ENCODE results near the gene SFXN1.
"Not testable (repeated sequence)": the region's sequence is repeated elsewhere in the genome, so short reads cannot be mapped to it uniquely, and the experiment has no call there.

Gene SFXN1

DNA sequence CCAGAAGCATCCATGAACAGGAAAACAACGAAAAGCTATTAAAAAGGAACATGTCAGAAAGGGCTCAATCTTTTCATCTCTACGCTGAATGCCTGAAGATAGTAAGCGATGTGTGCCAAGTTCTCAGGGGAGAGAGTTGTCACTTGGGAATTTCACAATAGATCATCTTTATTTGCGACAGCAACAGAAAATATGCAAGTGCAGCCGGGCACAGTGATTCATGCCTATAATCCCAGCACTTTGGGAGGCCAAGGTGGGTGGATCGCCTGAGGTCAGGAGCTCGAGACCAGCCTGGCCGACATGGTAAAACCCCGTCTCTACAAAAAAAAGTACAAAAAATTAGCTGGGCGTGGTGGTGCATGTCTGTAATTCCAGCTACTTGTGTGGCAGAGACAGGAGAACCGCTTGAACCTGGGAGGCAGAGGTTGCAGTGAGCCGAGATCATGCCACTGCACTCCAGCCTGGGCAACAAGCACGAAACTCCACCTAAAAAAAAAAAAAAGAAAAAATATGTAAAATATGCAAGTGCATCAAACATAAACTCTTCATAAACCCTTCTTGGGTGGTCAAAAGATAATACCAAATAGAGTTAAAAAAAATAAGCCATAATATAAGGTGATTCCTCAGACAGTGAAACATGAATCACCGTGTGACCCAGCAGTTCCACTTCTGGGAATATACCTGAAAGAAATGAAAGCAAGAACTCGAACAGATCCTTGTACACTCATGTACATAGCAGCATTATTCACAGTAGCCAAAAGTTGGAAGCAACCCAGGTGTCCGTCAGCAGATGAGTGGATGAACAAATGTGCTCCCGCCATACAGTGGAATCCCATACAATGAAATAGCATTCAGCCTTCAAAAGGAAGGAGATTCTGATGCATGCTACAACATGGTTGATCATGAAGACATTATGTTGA, 16.2 kb downstream of the SFXN1 start:
- no peak for DNase-seq (ENCODE audit: low read depth in 2 of 2)

DNA sequence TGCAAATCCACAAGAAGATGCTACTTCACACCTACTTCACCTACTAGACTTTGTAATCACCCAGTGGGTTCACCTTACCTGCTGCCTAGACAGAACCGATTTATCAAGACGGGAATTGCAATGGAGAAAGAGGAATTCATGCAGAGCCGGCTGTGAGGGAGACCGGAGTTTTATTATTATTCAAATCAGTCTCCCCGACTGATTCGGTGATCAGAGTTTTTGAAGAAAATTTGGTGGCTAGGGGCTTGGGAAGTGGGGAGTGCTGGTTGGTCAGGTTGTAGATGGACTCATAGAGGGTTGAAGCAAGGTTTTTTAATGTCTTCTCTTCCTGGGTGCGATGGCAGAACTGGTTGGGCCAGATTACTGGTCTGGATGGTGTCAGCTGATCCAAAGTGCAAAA, 23.4 kb downstream of the SFXN1 start:
- no peak for DNase-seq (ENCODE audit: low read depth in 2 of 2)

DNA sequence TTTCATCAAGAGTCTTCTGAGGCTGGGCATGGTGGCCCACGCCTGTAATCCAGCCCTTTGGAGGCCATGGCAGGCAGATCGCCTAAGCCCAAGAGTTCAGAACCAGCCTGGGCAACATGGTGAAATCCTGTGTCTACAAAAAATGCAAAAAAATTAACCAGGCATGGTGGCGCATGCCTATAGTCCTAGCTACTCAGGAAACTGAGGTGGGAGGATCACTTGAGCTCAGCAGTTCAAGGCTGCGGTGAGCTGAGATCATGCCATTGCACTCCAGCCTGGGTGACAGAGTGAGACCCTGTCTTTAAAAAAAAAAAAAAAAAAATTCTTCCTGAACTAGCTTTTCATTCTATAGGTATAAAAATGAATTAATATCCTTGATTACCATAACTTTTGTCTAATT, 29.3 kb downstream of the SFXN1 start:
- DNase-seq (ENCODE audit: low read depth in 2 of 2): not testable (repeated sequence)

DNA sequence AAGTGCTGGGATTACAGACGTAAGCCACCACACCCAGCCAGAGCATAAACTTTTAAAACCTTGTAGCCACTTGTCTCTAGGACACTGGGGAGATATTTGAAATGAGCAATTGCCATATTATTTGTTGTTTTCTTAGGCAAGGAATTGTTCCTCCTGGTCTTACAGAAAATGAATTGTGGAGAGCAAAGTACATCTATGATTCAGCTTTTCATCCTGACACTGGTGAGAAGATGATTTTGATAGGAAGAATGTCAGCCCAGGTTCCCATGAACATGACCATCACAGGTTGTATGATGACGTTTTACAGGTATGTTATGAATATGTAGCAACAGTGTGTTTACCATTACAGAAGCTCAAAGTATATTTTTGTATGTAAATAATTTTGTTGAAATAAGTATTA, 30.5 kb downstream of the SFXN1 start:
- DNase-seq (ENCODE audit: low read depth in 2 of 2): no peak

DNA sequence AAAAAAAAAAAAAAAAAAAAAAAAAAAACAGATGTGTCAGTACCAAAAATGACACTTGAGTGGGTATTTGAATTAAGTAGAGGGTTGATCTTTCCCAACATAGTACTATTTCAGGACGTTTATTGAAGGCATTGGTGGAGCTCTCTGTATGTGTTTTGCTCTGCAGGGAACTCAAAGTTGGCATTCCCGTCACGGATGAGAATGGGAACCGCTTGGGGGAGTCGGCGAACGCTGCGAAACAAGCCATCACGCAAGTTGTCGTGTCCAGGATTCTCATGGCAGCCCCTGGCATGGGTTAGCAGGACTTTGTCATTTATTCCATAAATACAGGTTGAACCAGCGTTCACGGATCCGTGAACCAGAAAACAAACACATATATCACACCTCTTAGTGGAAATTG, 34.9 kb downstream of the SFXN1 start:
- no peak for DNase-seq (ENCODE audit: low read depth in 2 of 2)

DNA sequence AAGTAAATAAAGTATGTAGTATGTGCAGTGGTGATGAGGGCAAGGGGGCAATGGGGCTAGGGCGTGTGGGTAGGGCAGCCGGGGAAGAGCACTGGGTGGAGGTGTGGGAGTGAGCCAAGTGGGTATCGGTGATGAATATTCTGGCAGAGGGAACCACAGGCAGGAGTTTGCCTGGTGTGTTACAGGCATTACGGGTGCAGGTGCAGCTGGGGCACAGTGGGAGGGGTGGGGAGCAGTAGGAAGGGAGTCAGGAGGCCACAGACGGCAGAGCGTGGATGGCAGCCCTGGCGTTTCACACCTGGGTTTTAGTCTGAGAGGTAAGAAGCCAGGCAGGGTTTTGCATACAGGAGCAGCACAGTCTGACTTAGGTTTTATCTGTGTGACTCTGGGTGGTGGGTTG, 35.4 kb downstream of the SFXN1 start:
- DNase-seq (ENCODE audit: low read depth in 2 of 2): no peak

DNA sequence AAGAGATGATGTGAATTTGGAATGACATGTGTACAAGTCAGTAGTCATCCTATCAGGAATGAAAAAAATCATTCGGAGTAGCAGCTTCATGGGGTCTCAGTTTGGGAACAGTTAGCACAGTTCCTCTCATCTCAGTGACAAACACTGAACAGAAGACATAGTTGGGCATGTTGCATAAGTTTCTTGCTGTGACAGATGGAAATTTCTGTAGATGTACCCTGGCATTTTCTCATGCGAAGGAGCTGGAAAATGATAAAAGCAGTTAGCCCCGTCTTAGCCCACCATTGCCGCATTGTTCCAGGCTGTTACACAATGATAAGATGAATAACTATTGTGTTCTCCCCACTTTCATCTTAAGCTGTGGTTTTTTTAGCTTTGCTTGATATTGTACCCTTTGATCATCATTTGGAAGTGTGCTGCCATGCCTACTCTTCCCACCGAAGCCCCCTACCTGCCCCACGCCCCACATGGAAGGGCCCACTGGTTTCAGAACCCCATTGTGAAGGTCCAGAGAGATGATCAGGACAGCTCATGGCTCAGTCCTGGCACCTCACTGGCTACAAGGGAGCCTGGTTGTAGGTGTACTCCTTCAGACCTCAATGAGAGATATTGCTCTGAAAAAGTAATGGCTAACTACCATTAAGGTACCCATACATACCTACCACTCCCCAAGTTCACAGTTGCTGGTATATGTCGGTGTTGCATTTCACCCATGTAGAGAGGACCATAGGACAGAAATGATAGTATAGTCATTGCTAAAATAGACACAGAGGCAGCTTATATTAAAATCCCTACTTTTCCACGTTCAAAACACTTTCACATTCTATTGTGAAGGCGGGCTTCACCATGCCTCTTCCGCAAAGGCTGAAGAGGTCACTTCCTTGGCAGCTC, 38.8 kb downstream of the SFXN1 start:
- no peak for DNase-seq (ENCODE audit: low read depth in 2 of 2)

DNA sequence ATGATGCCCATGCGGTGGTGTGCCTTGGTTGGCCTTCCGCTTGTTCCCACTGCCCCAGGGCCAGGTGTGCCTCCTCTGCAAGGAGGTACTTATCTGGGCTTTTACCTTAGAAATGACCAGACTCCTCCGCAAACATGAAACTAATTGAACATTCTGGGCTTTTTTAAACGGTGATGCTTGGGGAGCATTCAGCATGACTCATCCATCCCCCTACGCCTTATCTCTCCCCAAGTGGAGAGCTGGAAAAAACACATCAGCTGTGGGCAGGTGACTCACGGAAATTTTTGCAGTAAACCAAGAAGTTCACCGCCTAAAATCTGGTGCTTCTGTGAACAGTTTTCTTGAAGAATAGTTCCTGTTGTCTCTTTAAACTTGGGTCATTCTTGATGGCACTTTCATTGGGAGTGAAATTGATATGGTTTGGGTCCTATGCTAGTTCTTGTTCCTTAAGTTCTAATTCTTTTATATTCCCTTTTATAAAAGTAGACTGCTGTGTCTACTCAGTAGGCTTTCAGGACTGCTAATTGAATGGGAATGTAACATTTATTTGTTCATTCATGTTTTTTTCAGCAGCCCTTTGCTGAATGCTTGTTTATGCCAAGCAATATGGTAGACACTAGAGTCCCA, 39.6 kb downstream of the SFXN1 start:
- peak; percentile 50 to 79 for DNase-seq (ENCODE audit: low read depth in 2 of 2)

DNA sequence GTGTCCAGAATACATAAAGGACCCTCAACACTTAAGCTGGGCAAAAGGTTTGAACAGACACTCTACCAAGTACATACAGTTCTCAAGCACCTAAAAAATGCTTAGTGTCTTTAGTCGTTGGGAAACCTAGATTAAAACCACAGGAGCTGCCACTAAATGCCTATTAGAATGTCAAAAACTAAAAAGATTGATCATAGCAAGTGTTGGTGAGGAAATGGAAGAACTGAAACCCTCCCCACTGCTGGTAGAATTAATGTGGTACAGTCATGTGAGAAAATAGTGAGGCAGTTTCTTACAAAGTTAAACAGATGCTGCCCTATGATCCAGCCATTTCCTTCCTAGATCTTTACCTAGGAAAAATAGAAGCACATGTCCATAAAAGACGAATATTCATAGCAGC, 40.6 kb downstream of the SFXN1 start:
- no peak for DNase-seq (ENCODE audit: low read depth in 2 of 2)

DNA sequence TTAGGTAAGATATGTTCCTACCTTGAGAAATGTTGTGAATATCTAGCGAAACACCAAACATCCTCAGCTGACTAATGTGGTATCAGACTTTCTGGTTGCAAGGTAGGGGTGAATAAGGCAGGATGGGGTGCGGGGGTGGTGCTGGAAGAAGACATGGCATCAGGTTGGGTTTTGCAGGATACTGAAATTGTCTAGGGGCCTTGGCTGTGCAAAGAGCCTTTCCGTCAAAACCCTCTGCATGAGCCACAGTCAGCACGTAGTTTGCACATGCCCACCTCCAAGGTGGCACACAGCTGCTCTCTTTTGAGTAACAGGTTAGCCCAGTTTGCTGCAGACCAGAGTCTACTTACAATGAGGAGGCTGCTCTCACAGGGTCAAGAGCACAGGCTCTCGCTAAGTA, 42.0 kb downstream of the SFXN1 start:
- DNase-seq (ENCODE audit: low read depth in 2 of 2): peak in 1 of 2 donors; percentile 46

DNA sequence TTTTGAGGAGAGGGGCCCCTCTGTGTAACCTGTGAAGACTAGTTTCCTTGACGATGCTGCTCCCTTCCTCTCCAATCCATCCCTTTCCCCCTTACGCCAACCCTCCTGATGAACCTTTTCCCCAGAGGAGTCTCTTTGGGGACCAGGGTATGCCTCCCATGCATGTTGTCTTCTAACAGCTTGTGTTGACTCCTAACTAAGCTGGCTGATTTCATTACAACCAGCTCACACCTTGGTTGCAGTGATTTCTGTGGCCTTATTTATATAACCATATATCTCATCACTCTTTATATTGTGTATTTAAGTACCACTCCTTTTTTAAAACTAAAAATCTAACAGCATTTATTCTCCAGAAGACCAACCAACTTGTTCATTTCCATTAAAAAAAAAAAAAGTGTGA, 42.5 kb downstream of the SFXN1 start:
- no peak for DNase-seq (ENCODE audit: low read depth in 2 of 2)

DNA sequence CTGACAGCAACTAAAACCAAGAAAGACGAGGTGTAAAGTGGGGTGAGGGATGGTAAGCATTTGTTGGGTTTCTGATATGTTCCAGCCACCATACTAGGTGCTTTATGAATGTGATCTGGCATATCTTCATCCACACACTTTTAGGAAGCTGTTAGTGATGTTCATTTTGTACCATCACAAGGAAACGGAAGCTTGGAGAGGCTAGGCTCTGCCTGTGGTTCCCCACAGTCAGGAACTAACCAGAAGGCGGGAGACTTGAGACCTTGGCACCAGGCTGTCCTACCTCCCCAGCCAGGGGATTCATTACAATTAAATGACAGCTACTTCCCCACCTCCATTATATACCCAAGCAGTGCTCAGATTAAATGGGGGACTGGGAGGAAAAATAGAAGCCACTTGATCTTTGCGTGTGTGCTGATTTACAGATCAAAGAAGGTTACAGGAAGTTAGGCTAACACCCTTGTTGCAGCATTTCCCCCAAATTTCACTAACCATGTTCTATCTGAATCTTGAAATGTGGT, 43.0 kb downstream of the SFXN1 start:
- DNase-seq (ENCODE audit: low read depth in 2 of 2): no peak

DNA sequence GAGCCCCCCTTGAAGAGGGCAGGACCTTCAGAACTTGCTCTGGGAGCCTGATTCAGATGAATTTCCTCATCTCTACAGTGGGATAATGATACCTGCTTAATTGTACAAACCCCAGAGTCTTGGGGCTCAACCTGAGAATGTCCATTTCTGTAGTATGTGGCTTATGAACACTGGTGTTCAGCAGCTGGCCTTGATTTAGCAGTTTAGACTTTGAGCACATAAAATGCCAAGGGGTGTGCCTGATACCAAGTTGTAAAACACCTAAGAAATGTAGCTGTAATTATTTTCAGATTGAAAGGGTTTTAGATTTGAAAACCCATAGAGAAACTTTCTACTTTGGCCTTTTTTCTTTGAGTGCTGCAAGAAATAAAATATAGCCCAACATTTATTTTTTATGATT, 44.9 kb downstream of the SFXN1 start:
- DNase-seq (ENCODE audit: low read depth in 2 of 2): no peak

DNA sequence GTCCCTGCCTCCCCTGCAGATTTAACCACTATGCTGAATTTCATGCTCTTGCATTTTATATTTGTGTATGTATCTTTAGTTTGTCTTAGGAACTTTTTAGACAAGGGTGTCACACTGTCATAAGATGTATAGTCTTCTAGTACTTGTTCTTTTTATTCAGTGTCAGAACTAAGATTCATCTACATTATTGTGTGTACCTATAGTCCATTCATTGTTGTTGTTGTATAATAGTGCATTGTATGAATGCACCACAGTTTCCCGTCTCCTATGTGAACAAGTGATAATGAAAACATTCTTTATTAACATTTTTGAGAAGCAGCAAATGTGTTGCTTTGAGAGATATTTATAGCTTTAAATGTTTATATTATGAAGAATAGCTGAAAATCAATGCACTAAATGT, 45.9 kb downstream of the SFXN1 start:
- DNase-seq (ENCODE audit: low read depth in 2 of 2): no peak

DNA sequence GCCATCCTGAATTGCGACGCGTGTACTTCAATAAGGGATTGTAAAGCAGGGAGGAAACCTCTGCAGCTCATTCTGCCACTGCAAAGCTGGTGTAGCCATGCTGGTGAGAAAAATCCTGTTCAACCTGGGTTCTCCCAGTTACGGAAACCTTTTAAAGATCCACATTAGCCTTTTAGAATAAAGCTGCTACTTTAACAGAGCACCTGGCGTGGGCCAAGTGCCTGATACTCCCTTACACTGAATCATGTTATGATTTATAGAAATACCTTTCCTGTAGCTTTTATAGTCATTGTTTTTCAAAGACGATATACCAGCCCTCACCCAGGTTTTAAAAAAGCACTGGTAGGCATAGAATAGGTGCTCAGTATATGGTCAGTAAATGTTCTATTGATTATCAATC, 48.3 kb downstream of the SFXN1 start:
- DNase-seq (ENCODE audit: low read depth in 2 of 2): no peak

DNA sequence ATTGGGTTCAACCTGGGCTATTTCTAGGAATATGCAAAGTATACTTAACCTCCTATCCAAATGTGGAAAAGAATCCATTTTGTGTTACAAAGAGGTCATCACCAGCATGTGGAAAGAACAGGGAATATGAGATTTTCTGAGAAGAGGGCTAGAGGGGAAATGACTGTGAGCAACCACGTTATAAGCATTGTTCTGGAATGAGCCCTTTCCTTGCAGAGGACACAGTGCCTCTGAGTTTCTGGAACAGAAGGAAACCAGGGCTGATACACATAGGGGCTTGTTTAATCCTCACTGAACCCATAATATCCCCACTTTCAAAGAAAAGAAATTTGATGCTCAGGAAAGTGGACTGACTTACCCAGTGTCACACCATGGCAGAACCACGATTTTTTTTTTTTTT, 53.0 kb downstream of the SFXN1 start:
- no peak for DNase-seq (ENCODE audit: low read depth in 2 of 2)

DNA sequence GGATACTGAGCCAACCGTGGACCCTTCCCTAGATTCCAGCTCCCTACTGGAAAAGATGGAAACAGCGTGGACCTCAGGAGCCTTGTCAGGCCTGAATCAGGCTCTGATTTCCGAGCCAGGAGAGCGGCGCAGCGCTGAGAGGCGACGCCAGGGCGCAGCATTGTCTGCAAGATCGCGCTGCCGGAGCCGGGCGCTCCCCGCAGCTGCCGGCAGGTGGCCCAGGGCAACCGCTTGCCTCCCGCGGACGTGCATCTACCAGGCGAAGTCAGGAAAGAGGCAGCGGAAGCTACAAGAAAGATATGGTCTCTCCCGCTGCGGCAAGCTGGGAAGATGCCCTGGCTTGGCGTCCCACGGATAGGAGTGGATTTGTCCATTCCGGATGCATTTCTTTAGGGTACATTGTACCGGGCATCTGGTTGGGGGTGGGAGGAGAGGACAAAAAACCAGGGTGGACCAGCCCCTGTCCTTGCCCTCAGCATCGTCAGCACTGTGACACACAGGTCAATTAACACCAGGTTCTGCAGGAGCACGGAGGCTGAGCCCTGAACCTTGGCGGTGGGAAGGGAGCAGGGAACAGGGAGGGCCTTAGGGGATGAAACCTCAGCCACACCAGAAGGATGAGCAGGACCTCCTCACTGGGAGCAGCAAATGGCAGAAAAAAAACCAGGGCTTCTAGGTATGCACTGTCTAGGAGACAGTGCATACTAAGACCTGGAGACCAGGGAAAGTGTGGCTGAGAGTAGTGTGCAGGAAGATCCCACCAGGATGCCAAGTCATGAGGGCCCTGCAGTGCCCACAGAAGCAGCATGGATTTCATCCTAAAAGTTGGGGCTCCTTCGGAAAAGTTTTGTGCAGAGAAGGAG, 55.9 kb downstream of the SFXN1 start:
- peak; percentile 77 to 80 for DNase-seq (ENCODE audit: low read depth in 2 of 2)

DNA sequence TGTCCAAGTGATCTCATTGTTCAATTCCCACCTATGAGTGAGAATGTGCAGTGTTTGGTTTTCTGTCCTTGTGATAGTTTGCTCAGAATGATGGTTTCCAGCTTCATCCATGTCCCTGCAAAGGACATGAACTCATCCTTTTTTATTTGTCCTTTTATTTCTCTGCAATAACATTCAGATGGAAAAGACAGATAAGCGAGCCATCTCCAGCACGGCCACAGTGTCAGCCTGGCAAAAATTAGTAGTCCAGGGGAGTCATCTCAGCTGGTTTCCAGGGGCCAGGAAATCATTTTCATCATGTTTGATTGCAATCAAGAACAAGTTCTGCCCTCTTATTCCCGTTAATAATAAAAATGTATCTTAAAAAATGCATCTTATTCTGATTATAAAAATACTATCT, 57.0 kb downstream of the SFXN1 start:
- not testable (repeated sequence) for DNase-seq (ENCODE audit: low read depth in 2 of 2)

DNA sequence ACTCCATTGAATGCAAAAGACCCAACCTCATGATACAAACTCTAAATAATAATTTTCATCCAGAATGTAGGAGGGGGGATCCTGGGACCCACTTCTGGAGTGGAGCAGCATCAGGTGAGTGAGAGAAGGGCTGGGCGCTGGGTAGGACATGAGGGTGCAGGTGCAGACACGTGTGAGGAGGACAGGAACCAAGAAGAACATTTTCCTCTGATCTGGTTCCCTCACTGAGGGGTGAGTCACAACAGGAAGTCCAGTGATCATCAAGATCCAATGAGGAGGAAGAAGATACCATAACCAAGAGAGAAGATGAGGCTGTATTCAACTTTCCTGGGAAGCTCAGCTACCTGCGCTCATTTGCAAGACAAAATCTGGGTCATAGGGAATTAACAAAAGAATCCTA, 57.4 kb downstream of the SFXN1 start:
- no peak for DNase-seq (ENCODE audit: low read depth in 2 of 2)

DNA sequence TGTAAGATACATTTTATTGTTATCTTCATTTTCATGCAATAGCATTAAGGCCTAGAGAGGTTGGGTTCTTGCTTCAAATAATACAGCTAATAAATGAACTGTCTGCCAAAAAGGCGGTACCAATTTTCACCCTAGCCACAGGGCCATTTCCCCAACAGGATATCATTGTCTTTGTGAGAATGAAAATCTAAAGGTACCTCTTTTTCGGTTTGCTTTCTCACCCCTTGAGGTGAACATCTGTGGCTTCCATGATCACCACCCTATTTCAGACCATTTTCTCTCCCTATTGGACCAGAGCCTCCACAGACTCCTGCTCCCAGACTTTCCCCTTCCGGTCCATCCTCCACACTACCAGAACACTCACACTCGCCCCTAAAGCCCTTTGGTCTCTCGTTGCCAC, 60.2 kb downstream of the SFXN1 start:
- no peak for DNase-seq (ENCODE audit: low read depth in 2 of 2)

DNA sequence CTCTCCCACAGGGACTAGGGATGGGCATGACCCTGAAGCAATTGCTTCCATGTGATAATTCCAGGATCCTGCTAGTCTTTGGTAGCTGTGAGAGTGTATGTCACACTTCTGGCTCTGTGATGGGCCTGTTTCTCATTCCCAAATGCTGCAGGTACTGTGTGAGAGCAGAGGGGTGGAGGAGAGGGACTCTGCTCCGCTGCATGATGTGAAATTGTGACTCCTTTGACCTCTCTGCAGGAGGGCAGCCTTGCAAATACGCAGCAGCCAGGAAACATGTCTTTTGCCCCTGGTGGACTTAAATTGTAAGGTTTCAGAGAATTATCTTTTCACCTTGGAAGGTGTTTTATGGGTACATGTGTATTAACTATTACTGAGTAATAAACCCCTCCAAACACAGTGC, 61.6 kb downstream of the SFXN1 start:
- no peak for DNase-seq (ENCODE audit: low read depth in 2 of 2)
